GM19193 (cell line): Measurements from ENCODE around the gene MBD5.

Experiments used
- POLR2A ChIP-seq: IDR thresholded peaks from 4 replicates; pipeline ENCODE4 v1.6.1; 2011; ENCODE audit not compliant: insufficient read depth, insufficient read length; ENCODE audit errors: extremely low read depth

MBD5 gene

DNA sequence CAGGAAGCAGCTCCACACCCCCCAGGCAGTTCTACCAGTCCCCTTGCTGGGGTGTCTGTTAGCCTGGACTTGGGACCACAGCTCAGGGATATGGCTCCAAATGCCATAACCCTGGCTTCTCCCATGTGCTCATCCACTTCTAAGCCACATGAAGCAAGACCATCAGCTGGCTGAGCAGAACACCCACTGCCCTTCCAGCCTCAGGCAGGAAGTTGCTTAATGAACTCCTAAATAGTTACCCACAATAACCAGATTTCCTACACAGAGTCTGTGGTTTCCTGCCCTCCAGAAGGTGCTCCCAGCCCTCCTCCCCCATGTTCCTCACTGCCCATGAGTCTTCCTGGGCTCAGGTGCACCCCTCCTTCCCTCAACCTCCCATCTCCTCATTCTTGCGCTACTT, 525.4 kb downstream of the MBD5 start:
- no peak for TF ChIP-seq POLR2A

DNA sequence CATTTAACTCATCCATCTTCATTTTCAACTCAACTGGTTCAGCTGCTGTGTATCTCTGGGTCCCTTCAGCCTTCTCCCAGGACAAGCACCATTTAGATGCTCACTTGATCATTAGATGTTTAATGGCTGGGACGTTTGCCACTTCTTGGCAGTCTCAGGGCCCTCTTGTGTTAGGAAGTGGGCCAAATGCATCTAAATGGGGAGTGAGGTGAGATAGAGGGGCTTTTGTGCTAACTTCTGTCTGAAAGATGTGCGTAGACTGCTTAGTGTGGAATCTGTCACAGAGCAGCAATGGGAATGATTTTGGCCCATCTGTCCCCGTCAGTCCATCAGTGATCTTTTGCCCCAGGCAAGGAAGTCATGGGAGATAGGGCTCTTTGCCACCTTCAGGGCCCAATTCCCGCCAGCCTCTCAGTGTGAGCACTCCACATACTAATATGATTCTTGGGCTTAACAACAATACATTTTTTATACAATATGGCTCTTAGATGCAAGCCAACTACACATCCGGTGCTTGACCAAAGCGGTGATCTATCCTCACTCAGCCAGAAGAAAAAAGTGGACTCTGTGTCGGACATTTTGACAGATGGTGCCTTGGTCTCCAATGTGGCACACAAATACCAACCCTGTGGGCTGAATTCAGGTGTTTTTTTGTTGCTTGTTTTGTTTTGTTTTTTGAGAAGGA, 528.0 kb downstream of the MBD5 start:
- TF ChIP-seq POLR2A = no peak

DNA sequence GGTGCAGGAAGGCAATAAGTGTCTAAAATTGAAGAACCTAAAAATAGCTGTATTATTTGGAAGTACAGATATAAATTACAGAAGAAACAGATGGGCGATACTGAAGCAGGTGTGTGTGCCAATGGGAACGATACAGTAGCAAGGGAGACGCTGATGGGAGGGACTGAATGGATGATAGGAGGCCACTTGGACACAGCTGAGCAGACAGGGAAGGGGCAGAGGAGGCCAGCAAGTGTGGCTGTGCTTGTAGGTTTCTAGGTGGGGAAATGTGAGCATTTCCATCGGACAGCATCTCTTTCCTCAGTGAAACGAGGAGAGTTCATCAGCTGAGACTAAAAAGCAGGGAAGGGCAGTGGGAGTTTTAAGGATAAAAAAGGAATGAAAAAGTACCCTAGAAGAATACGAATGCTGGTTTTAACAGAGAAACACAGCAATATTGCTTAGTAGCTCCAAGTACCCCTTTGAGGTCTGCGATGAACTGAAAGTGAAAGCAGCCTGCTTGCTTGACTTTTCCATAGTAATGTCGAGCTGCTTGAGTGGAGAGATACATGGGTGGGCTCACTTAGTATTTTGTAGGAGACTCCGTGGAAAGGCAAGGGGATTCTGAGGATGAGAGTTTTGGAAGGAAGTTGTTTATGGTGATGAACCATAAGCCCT, 531.9 kb downstream of the MBD5 start:
- TF ChIP-seq POLR2A = no peak

DNA sequence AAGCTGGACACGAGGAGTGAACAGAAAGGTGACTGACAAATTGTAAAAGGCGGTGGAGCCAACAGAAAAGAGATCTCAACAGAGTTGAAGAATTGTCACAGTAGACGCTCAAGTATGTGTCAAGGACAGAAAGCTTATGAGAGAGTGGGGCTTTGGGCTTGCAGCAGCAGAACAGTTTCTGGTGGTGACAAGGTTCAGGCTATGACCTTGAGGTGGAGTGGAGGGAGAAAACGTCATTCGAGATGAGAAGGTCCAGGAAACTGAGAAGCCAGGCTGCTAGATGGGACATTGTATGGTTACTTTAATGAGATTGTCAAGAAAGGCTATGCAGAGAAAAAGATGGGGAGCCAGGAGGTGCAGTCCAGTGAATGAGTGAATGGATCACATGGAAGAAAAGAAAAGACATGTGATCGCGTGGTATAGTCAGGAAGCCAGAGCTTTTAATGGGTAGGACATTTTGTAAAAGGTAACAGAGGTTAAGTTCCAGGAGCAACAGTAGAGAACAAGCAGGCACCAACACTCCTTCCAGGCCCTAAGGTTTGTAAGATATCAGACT, 532.5 kb downstream of the MBD5 start:
- no peak for TF ChIP-seq POLR2A

DNA sequence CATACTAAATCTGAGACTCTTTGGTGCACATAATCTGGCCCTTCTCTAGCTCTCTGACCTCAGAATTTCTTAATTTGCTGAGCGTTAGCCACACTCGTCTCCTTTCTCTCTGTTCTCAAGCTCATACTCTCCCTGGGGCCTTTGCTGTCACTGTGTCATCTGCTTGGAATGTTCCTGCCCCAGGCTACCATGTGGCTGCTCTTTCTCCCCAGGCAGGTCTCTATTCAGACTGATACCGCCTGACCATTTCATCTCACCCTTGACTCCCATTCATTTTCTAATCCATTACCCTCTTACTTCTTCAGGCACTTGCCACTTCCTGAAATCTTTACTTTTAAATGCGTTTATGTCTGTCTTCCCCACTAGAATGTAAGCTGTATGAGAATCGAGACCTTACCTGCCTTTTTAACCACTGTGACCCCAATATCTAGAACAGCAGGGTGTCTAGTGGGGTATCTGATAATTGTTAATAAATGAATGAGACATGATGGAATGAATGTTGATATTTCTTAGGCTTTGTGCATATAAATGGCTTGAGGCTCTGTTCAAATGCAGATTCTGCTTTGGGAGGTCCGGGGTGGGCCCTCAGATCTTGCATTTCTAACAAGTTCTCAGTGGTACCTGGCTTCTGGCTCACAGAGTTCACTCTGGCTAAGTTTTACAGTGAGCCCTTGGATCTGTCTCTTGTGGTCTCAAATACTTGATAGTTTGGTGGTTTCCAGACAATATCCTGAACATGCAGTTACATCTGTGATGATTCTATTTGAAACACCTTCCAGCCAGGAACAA, 533.8 kb downstream of the MBD5 start:
- TF ChIP-seq POLR2A = no peak

DNA sequence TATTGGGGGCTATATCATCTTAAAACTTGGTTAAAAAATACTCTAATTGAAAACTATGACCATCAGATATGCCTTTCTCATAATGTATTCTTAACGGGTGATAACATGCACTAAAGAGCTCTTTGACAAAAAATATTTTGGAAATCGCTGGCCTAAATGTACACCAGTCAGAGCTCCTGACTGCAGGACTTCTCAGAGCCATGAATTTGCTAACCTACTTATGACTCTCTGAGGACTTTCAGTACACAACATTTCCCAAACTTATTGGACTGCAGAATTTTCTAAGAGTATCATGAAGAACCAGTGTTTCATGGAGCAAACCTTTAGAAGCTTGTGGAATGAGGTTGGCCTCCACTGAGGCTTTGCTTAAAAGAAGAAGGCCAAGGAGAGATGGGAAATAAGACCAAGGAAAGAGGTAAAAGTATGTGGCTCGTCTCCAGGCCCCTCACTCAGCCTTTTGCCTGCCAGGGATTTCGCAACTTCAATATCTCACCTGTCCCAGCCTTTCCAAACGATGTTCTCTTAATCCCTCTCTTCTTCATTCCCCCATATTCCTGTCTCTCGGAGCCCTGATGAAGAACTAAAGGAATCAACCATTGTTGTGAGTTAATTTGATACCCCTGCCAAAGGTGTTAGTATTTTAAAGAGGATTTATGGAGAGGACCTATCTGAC, 534.9 kb downstream of the MBD5 start:
- no peak for TF ChIP-seq POLR2A

DNA sequence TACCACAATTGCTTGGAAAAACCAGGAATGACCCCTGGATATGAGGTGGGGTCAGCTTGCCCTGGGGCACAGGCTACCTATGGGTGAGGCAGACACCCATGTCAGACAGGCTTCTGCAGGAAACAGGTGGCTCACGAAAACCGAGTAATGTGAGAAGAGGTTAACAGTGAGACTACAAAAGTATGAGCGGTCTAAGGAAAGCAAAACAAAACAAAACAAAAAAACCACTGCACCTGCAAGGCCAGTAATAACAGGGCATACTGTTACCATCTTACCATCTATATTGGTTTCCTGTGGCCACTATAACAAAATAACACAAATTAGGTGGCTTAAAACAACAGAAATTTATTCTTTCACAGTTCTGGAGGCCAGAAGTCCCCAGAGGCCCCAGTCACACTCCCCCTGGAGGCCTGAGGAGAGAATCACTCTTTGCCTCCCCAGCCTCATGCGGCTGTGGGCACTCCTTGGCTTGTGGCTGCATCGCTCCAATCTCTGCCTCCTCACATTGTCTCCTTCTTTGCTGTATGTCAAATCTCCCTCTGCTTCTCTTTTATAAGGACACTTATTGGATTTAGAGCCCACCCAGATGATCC, 537.0 kb downstream of the MBD5 start:
- no peak for TF ChIP-seq POLR2A

DNA sequence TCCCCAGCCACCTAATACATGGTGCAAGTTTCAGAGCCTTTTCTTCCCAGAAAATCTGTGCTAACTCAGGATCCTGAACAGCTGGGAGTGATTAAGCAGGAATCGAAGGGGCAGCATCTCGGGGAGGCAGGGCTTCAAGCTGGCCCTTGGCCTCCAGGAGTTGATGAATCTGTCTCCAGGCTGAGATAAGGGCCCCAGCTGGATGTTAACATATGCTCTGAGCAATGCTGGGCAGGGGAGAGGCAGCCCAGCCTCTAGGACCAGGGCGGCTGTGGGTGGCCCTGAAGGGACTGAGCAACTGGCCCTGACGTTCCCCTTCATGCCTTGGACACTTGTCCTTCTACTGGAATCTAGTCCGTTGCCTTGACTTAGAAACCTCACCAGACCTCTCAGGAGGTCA, 539.6 kb downstream of the MBD5 start:
- no peak for TF ChIP-seq POLR2A

DNA sequence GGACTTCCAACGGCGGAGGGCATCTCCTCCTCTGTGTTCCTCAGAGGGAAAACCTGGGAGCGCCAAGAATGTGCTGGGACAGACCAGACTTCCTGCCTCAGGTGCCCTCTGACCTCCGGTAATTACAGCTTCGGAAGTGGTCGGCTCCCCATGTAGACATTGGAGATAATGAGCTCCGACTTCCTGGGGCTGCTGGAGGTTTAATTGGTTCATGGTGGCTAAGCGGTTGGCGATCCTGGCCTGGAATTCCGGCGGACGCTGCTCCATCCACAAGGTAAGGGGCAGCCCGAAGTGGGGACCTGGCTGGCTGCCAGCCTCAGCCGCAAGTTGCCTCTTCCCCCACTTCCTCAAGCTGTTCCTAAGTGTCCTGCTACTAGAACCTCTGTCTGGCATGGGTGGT, 540.5 kb downstream of the MBD5 start:
- no peak for TF ChIP-seq POLR2A

DNA sequence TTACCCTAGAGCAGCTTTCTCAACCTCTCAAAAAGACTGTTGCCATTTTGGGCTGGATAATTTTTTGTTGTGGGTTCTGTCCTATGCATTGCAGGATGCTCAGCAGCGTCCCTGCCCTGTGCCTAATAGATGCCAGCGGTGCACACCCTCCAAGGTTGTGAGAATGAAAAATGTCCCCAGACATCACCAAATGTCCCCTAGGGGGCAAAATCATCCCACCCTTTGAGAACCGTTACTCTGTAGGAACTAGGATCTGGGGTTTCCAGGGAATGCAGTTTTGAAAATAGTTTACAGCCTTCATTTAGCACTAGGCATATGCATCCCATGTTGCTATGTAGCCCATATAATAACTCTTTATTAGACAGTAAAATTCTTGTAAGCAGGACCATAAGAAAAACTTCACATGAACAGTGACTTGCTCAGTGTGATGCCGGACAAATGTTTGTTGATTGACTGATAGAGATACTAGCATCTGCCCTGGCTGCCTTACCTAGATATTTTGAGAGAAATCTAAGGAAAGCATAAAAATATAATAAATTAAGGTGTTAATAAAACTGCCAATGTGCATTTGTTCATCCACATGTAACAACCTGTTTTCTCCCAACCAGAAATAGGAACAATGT, 544.5 kb downstream of the MBD5 start:
- TF ChIP-seq POLR2A = no peak
